GM19351 (cell line): ENCODE data around the gene GRAMD2B.

Experiments
- ATAC-seq: cut with Tn5 transposase; IDR thresholded peaks from one replicate; pipeline ENCODE4 v1.9.1; 2021; ENCODE audit warnings: mild to moderate bottlenecking, moderate library complexity; ENCODE audit not compliant: unreplicated experiment

Gene GRAMD2B

DNA sequence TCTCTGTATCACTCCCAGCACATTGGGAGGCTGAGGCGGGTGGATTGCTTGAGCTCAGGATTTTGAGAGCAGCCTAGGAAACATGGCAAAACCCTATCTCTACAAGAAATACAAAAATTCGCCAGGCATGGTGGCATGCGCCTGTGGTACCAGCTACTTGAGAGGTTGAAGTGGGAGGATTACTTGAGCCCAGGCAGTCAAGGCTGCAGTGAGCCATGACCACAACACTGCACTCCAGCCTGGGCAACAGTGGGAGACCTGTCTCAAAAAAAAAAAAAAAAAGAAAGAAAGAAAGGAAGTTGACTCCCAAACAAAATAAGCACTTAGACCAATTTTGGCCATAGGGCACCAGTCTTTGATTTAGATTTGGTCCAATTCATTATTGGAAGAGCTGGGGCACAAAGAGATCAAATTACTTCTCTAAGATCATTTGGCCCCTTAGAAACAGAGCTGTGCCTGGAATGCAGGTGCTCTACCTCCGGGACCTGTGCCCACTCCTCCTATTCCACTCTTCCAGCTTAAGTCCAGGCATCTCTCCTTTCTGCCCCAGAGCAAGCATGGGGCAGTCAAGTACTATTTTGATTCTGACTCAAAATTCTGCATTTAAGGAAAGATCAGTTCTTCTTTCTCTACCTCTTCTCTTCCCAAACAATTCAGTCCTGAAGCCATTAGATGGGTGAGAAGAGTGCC lies 112.8 kb downstream of the GRAMD2B start:
- ATAC-seq, result no peak

DNA sequence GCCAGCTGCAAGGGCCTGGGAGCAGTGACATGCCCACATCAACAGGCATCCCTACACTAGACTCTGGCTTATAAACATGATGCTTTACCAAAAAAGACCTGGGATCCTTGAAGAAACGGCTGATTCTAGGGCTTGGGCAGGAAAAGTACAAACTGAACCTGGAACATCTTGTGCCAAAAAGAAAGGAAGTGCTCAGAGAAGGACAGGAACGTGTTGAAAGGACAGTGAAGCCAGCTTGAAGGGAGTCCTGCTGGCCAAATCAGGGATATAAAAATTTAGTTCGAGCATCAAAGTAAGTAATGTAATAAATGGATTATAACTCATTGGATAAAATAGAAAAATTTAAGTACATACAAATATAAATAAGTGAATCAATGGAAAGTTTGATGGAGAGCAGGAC lies 113.7 kb downstream of the GRAMD2B start:
- ATAC-seq, result no peak

DNA sequence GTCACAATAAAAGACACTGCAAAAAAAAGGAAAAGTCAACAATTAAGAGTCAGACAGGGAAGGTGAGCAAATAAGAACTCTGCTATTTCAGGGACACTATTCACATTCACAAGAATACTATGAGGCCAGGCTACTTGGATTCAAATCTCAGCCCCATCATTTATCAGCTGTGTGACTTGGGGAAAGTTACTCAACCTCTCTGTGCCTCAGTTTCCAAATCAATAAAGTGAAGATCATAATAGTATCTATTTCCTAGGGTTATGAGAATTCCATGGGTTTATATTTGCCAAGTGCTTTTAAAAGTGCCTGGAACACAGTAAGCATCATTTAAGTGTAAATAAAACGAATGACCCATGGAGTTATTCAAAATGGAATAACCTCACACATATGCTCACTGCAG lies 115.4 kb downstream of the GRAMD2B start:
- no peak for ATAC-seq

DNA sequence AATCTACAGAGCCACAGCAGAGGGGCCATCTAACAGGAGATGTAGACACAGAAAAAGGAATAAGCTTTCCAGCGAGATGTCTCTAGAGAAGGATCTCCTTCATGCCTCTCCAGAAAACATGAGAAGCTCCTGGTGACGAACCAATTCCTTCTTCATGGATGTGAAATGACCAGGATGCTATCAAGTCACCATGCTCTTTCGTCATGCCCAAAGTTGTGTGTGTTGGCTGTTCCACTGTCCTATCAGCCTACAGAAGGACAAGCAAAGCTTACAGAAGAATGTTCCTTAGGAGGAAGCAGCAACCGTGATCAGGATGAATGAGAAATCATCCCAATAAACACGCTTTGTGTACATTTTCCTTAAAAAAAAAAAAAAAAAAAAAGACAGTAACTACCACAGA lies 117.4 kb downstream of the GRAMD2B start:
- ATAC-seq, result no peak

DNA sequence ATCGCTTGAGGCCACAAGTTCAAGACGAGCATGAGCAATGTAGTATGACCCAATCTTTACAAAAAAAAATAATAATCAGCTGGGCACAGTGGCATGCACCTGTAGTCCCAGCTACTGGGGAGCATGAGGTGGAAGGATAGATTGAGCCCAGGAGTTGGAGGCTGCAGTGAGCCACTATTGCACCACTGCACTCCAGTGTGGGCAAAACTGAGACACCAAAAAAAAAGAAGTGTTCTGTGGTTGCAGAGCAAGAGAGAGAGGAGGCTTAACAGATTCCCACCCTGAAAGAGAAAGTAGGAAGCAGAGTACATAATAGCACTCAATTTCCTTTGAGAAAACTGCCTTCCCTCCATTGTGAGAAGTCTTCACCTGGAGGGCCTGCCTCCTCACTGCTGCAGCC lies 119.2 kb downstream of the GRAMD2B start:
- no peak for ATAC-seq

DNA sequence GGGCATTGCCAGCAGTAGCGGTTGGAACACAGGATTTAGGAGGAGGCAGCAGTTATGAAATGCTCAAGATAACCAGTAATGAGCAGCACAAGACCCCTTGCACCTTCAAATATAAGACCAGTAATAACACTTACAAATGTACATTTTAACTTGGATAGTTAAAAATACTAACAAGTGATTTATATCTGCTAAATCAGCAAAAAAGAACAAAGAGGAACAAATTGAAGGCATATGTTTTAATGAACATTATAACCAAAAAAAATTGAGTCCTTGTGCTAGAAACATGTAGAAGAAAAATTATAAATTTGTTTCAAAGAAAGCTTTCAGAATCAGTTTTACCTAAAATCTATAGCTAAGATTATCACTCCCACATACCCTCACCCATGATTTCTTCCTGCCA lies 119.8 kb downstream of the GRAMD2B start:
- ATAC-seq, result no peak

DNA sequence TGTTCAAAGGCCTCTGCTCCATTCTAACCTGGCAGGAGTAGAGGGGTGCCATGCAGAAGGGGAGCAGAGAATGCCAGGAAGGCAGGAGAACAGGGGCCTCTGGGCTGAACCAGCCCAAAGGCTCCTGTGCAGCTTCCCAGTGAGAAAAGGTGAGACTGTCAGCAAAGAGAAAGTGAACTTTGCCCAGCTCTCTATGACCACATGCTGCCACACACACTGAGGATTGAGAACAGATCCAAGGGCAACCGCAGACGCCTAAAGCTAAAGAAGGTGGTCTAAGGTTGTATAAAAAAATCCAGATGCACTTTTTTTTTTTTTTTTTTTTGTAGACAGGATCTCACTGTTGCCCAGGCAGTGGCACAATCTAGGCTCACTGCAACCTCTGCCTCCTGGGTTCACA lies 120.5 kb downstream of the GRAMD2B start:
- no peak for ATAC-seq
